Measurements from ENCODE around the gene FGD5.

FGD5 gene

GRCh38 chr3:14832975-14833722 lies 14.4 kb downstream of the FGD5 start:
- DNase-seq, result no peak

GRCh38 chr3:14834121-14834520 lies 15.4 kb downstream of the FGD5 start:
- no peak for DNase-seq

- no peak for DNase-seq
Observed at GRCh38 chr3:14834807-14835466, 16.2 kb downstream of the FGD5 start.

- no peak for DNase-seq
Observed at GRCh38 chr3:14836049-14836468, 17.3 kb downstream of the FGD5 start.

GRCh38 chr3:14837186-14837877 lies 18.6 kb downstream of the FGD5 start:
- DNase-seq, result no peak

- no peak for DNase-seq
Observed at GRCh38 chr3:14837878-14838258, 19.1 kb downstream of the FGD5 start.

GRCh38 chr3:14839236-14839635 lies 20.5 kb downstream of the FGD5 start:
- no peak for DNase-seq

GRCh38 chr3:14841836-14842235 lies 23.1 kb downstream of the FGD5 start:
- no peak for DNase-seq

GRCh38 chr3:14842277-14842676 lies 23.5 kb downstream of the FGD5 start:
- DNase-seq, result no peak

- no peak for DNase-seq
Observed at GRCh38 chr3:14843321-14843720, 24.6 kb downstream of the FGD5 start.

GRCh38 chr3:14844386-14845170 lies 25.8 kb downstream of the FGD5 start:
- no peak for DNase-seq

GRCh38 chr3:14845180-14845579 lies 26.4 kb downstream of the FGD5 start:
- DNase-seq, result no peak

GRCh38 chr3:14845826-14846225 lies 27.1 kb downstream of the FGD5 start:
- no peak for DNase-seq

- no peak for DNase-seq
Observed at GRCh38 chr3:14846226-14846880, 27.6 kb downstream of the FGD5 start.

- DNase-seq, result no peak
Observed at GRCh38 chr3:14847613-14848541, 29.1 kb downstream of the FGD5 start.

- DNase-seq, result no peak
Observed at GRCh38 chr3:14848906-14849305, 30.1 kb downstream of the FGD5 start.

GRCh38 chr3:14849638-14850230 lies 31.0 kb downstream of the FGD5 start:
- no peak for DNase-seq

GRCh38 chr3:14852058-14852594 lies 33.4 kb downstream of the FGD5 start:
- DNase-seq, result no peak

GRCh38 chr3:14852717-14853116 lies 34.0 kb downstream of the FGD5 start:
- no peak for DNase-seq

GRCh38 chr3:14853271-14853951 lies 34.6 kb downstream of the FGD5 start:
- DNase-seq, result no peak

All from activated CD8-positive, alpha-beta memory T cell treated with anti-CD3 and anti-CD28 coated beads, Interleukin-2, amount 50 U/mL, for 4 hours (primary cell).